ENCODE measurements around the gene NHS.

NHS gene

GRCh38 chrX:17632942-17633341 lies 257.9 kb downstream of the NHS start:
- no peak for FAIRE-seq

GRCh38 chrX:17633546-17633945 lies 258.5 kb downstream of the NHS start:
- FAIRE-seq: no peak

- no peak for FAIRE-seq
Measured at GRCh38 chrX:17634542-17635207, 259.7 kb downstream of the NHS start.

- no peak for FAIRE-seq
Measured at GRCh38 chrX:17635231-17635630, 260.2 kb downstream of the NHS start.

GRCh38 chrX:17637235-17637634 lies 262.2 kb downstream of the NHS start:
- FAIRE-seq: no peak

GRCh38 chrX:17638731-17639130 lies 263.7 kb downstream of the NHS start:
- FAIRE-seq: no peak

GRCh38 chrX:17642891-17643290 lies 267.9 kb downstream of the NHS start:
- no peak for FAIRE-seq

- FAIRE-seq: no peak
Measured at GRCh38 chrX:17643528-17643927, 268.5 kb downstream of the NHS start.

- no peak for FAIRE-seq
Measured at GRCh38 chrX:17644001-17644400, 269.0 kb downstream of the NHS start.

GRCh38 chrX:17654116-17654515 lies 279.1 kb downstream of the NHS start:
- FAIRE-seq: no peak

GRCh38 chrX:17655211-17656034 lies 280.4 kb downstream of the NHS start:
- FAIRE-seq: no peak

GRCh38 chrX:17656035-17656418 lies 281.0 kb downstream of the NHS start:
- FAIRE-seq: no peak

- no peak for FAIRE-seq
Measured at GRCh38 chrX:17656556-17656955, 281.6 kb downstream of the NHS start.

- no peak for FAIRE-seq
Measured at GRCh38 chrX:17662391-17662790, 287.4 kb downstream of the NHS start.

- no peak for FAIRE-seq
Measured at GRCh38 chrX:17668929-17669328, 293.9 kb downstream of the NHS start.

GRCh38 chrX:17669458-17669857 lies 294.5 kb downstream of the NHS start:
- no peak for FAIRE-seq

- no peak for FAIRE-seq
Measured at GRCh38 chrX:17669891-17670290, 294.9 kb downstream of the NHS start.

- no peak for FAIRE-seq
Measured at GRCh38 chrX:17670874-17671273, 295.9 kb downstream of the NHS start.

- FAIRE-seq: no peak
Measured at GRCh38 chrX:17674601-17675000, 299.6 kb downstream of the NHS start.

- no peak for FAIRE-seq
Measured at GRCh38 chrX:17679261-17679660, 304.3 kb downstream of the NHS start.

GRCh38 chrX:17679820-17680219 lies 304.8 kb downstream of the NHS start:
- FAIRE-seq: no peak

GRCh38 chrX:17680732-17681413 lies 305.9 kb downstream of the NHS start:
- FAIRE-seq: no peak

- FAIRE-seq: no peak
Measured at GRCh38 chrX:17682259-17682658, 307.3 kb downstream of the NHS start.

- FAIRE-seq: no peak
Measured at GRCh38 chrX:17685026-17685425, 310.0 kb downstream of the NHS start.
